MCF 10A (cell line): Measurements from ENCODE around the gene MRPL33. TPM values are rescaled to one million over a fixed set of nuclear protein-coding genes. Genes with fewer than 3 reads are reported as not detected.

ENCODE experiments used
- BruUV-seq: library from RNA; stranded (reverse); fragments of 400-500 nt; replicated peaks from 2 replicates; lab custom pipeline; 2021; lab: Mats Ljungman, UMichigan
- CTCF ChIA-PET: fragments of 300-600 bp; sonication (Branson Sonifier 250); formaldehyde crosslinking; extraction: SDS; loops from one replicate; lab custom pipeline; 2021; ENCODE audit warnings: antibody characterized with exemption, inconsistent platforms; lab: Yijun Ruan, JAX
- POLR2A ChIA-PET: fragments of 300-600, 350-650 bp; sonication (Branson Sonifier 250); formaldehyde crosslinking; extraction: SDS; loops from one replicate; lab custom pipeline; 2020; ENCODE audit warnings: antibody characterized with exemption, inconsistent platforms; lab: Yijun Ruan, JAX
- DNase-seq: peaks from one replicate; pipeline ENCODE4 v3.0.0-alpha.2; 2018; ENCODE audit not compliant: unreplicated experiment
- H3K27ac Mint-ChIP-seq: one replicate; pipeline ENCODE4 v1.8.0; 2022; ENCODE audit warnings: mild to moderate bottlenecking, low read depth, mixed read lengths; ENCODE audit not compliant: unreplicated experiment
- H3K27me3 Mint-ChIP-seq: one replicate; pipeline ENCODE4 v1.8.0; 2022; ENCODE audit warnings: mixed read lengths; ENCODE audit not compliant: insufficient read depth, unreplicated experiment
- H3K36me3 Mint-ChIP-seq: one replicate; pipeline ENCODE4 v1.8.0; 2022; ENCODE audit warnings: mild to moderate bottlenecking, moderate library complexity, mixed read lengths; ENCODE audit not compliant: insufficient read depth, unreplicated experiment
- H3K4me1 Mint-ChIP-seq: one replicate; pipeline ENCODE4 v1.8.0; 2022; ENCODE audit warnings: mixed read lengths; ENCODE audit not compliant: insufficient read depth, unreplicated experiment
- H3K4me3 Mint-ChIP-seq: one replicate; pipeline ENCODE4 v1.8.0; 2022; ENCODE audit warnings: mild to moderate bottlenecking, moderate library complexity, mixed read lengths; ENCODE audit not compliant: unreplicated experiment
- H3K9me3 Mint-ChIP-seq: one replicate; pipeline ENCODE4 v1.8.0; 2022; ENCODE audit warnings: mixed read lengths; ENCODE audit not compliant: unreplicated experiment
- CTCF ChIP-seq: fragments of 200-600 bp; IDR thresholded peaks from one replicate; pipeline ENCODE4 v1.8.0; 2022; ENCODE audit warnings: antibody characterized with exemption, mild to moderate bottlenecking; ENCODE audit not compliant: unreplicated experiment
- intact Hi-C: fragments of 100-400 bp; cut with micrococcal nuclease; formaldehyde crosslinking; loops from 2 replicates; pipeline ENCODE4 v1.14.1; 2022
- total RNA-seq: library from RNA; stranded (reverse); gene quantifications from 2 replicates; pipeline ENCODE4 v1.2.3, GENCODE V29; 2022

Gene MRPL33
- total RNA-seq, 1 experiment from 2014 or later, result 233 TPM

- Mint-ChIP-seq H3K27me3 (no peaks in the 10 kb centered on the region), H3K4me3 (peak overlapping the region; percentile 98), H3K27ac (peak overlapping the region; percentile 95), H3K9me3 (no peaks in the 10 kb centered on the region), H3K4me1 (peaks cover 40% of the 10 kb centered on the region), H3K36me3 (peaks cover 56% of the 10 kb centered on the region)
- BruUV-seq, result TSS peak; percentile 20
- no peak for DNase-seq
- no peak for TF ChIP-seq CTCF
- POLR2A ChIA-PET, result interaction anchor here (0.5 to 6.9 kb wide), 41 partner anchors 8 to 710 kb away, joined by 3 to 45 read pairs (median 4); partner anchors contain the start of genes BABAM2, FOSL2 and RBKS
- CTCF ChIA-PET, result interaction anchor here (0.6 to 2.8 kb wide), 12 partner anchors 18 to 734 kb away, joined by 3 to 8 read pairs (median 3); partner anchors contain the start of gene RBKS
- intact Hi-C loops, result loop anchor here (1.0 to 5.0 kb wide), 3 partner anchors 26 to 624 kb away; no protein-coding TSS in a partner anchor
Observed at GRCh38 chr2:27772804-27773203, 1.3 kb downstream of the MRPL33 start.

- peak overlapping the region; percentile 98 for H3K4me3 Mint-ChIP-seq
- CTCF ChIA-PET, result interaction anchor here (1.2 to 2.8 kb wide), 2 partner anchors 70 to 670 kb away, joined by 3 to 8 read pairs; no protein-coding TSS in a partner anchor
- intact Hi-C loops, result loop anchor here (2.0 to 5.0 kb wide), 2 partner anchors 181 to 623 kb away; no protein-coding TSS in a partner anchor
- no peaks in the 10 kb centered on the region for H3K9me3 Mint-ChIP-seq
- no peak for DNase-seq
- H3K4me1 Mint-ChIP-seq, result peaks cover 48% of the 10 kb centered on the region
- H3K27ac Mint-ChIP-seq, result peak overlapping the region; percentile 95
- no peak for TF ChIP-seq CTCF
- POLR2A ChIA-PET, result interaction anchor here (0.8 to 6.9 kb wide), 17 partner anchors 13 to 622 kb away, joined by 3 to 45 read pairs (median 8); partner anchors contain the start of genes BABAM2 and RBKS
- H3K36me3 Mint-ChIP-seq, result peaks cover 67% of the 10 kb centered on the region
- no TSS peak for BruUV-seq
- H3K27me3 Mint-ChIP-seq, result no peaks in the 10 kb centered on the region
Observed at GRCh38 chr2:27773959-27774358, 2.4 kb downstream of the MRPL33 start.

- CTCF ChIA-PET, result interaction anchor here (0.7 to 1.2 kb wide), 3 partner anchors 59 to 625 kb away, joined by 3 read pairs; no protein-coding TSS in a partner anchor
- BruUV-seq, result no TSS peak
- intact Hi-C loops, result no loop called here
- Mint-ChIP-seq H3K27me3 (no peaks in the 10 kb centered on the region), H3K4me3 (peak overlapping the region; percentile 60), H3K9me3 (no peaks in the 10 kb centered on the region), H3K4me1 (peaks cover 54% of the 10 kb centered on the region), H3K27ac (peak overlapping the region; percentile 87), H3K36me3 (peaks cover 89% of the 10 kb centered on the region)
- DNase-seq, result peak; percentile 84
- TF ChIP-seq CTCF, result no peak
- POLR2A ChIA-PET, result interaction anchor here (0.6 to 6.9 kb wide), 25 partner anchors 10 to 620 kb away, joined by 3 to 45 read pairs (median 4); partner anchors contain the start of genes BABAM2, FOSL2 and RBKS
Observed at GRCh38 chr2:27776097-27776496, 4.6 kb downstream of the MRPL33 start.

- H3K9me3 Mint-ChIP-seq, result no peaks in the 10 kb centered on the region
- ChIA-PET POLR2A (interaction anchor here (0.7 to 6.9 kb wide), 18 partner anchors 9 to 620 kb away, joined by 3 to 45 read pairs (median 5); partner anchors contain the start of genes BABAM2, FOSL2 and RBKS), CTCF (interaction anchor here (0.7 to 1.2 kb wide), 3 partner anchors 59 to 624 kb away, joined by 3 read pairs; no protein-coding TSS in a partner anchor)
- peaks cover 89% of the 10 kb centered on the region for H3K36me3 Mint-ChIP-seq
- intact Hi-C loops, result no loop called here
- peak overlapping the region; percentile 87 for H3K27ac Mint-ChIP-seq
- no TSS peak for BruUV-seq
- no peak for TF ChIP-seq CTCF
- peaks cover 50% of the 10 kb centered on the region for H3K4me1 Mint-ChIP-seq
- DNase-seq, result no peak
- H3K4me3 Mint-ChIP-seq, result peak overlapping the region; percentile 60
- H3K27me3 Mint-ChIP-seq, result no peaks in the 10 kb centered on the region
Observed at GRCh38 chr2:27776696-27777095, 5.2 kb downstream of the MRPL33 start.
